ENCODE measurements around the gene DHCR24. TPM values are rescaled to one million over a fixed set of nuclear protein-coding genes. Genes with fewer than 3 reads are reported as not detected.

Gene DHCR24
- total RNA-seq, 2 experiments from 2014 or later = 59.5 to 64.7 TPM

- CTCF ChIA-PET = no interaction called here
- Mint-ChIP-seq H3K4me1 (ENCODE audit: low read depth) (no peaks in the 10 kb centered on the region), H3K36me3 (ENCODE audit: low read depth) (no peaks in the 10 kb centered on the region), H3K27me3 (no peaks in the 10 kb centered on the region), H3K9me3 (peaks cover 2% of the 10 kb centered on the region), H3K4me3 (no peak overlapping the region), H3K27ac (no peak overlapping the region)
- DNase-seq (no peak), ATAC-seq (no peak)
- TF ChIP-seq CTCF (IDR thresholded peaks at IDR 0.05) = no peak
- intact Hi-C loops (cut with micrococcal nuclease) = no loop called here
- POLR2A ChIA-PET = no interaction called here
Measured at GRCh38 chr1:54834007-54834541, 52.9 kb downstream of the DHCR24 start.

- no peak for ATAC-seq
- no peaks in the 10 kb centered on the region for H3K27me3 Mint-ChIP-seq
- H3K4me3 Mint-ChIP-seq = no peak overlapping the region
- intact Hi-C loops (cut with micrococcal nuclease) = no loop called here
- ChIA-PET POLR2A (interaction anchor here (1.1 kb wide), 1 partner anchor 23 kb away, joined by 3 read pairs; no protein-coding TSS in a partner anchor), CTCF (interaction anchor here (0.6 kb wide), 1 partner anchor 160 kb away, joined by 3 read pairs; no protein-coding TSS in a partner anchor)
- no peak for TF ChIP-seq CTCF (IDR thresholded peaks at IDR 0.05)
- H3K27ac Mint-ChIP-seq = no peak overlapping the region
- H3K4me1 Mint-ChIP-seq (ENCODE audit: low read depth) = no peaks in the 10 kb centered on the region
- peaks cover 4% of the 10 kb centered on the region for H3K9me3 Mint-ChIP-seq
- H3K36me3 Mint-ChIP-seq (ENCODE audit: low read depth) = no peaks in the 10 kb centered on the region
- DNase-seq = no peak
Measured at GRCh38 chr1:54833121-54833520, 53.9 kb downstream of the DHCR24 start.

- ChIA-PET POLR2A (no interaction called here), CTCF (no interaction called here)
- Mint-ChIP-seq H3K9me3 (peaks cover 15% of the 10 kb centered on the region), H3K36me3 (ENCODE audit: low read depth) (peaks cover 9% of the 10 kb centered on the region), H3K4me3 (no peak overlapping the region), H3K4me1 (ENCODE audit: low read depth) (no peaks in the 10 kb centered on the region), H3K27me3 (no peaks in the 10 kb centered on the region), H3K27ac (no peak overlapping the region)
- DNase-seq (no peak), ATAC-seq (no peak)
- intact Hi-C loops (cut with micrococcal nuclease) = no loop called here
- TF ChIP-seq CTCF (IDR thresholded peaks at IDR 0.05) = no peak
Measured at GRCh38 chr1:54826226-54826816, 60.7 kb downstream of the DHCR24 start.

- no peak for TF ChIP-seq CTCF (IDR thresholded peaks at IDR 0.05)
- no peaks in the 10 kb centered on the region for H3K27me3 Mint-ChIP-seq
- H3K9me3 Mint-ChIP-seq = peaks cover 15% of the 10 kb centered on the region
- DNase-seq (no peak), ATAC-seq (no peak)
- H3K4me1 Mint-ChIP-seq (ENCODE audit: low read depth) = no peaks in the 10 kb centered on the region
- peaks cover 9% of the 10 kb centered on the region for H3K36me3 Mint-ChIP-seq (ENCODE audit: low read depth)
- intact Hi-C loops (cut with micrococcal nuclease) = no loop called here
- POLR2A ChIA-PET = no interaction called here
- H3K4me3 Mint-ChIP-seq = no peak overlapping the region
- H3K27ac Mint-ChIP-seq = no peak overlapping the region
- CTCF ChIA-PET = no interaction called here
Measured at GRCh38 chr1:54825696-54826095, 61.3 kb downstream of the DHCR24 start.

GRCh38 chr1:54823670-54824069 lies 63.3 kb downstream of the DHCR24 start:
- Mint-ChIP-seq H3K27ac (no peak overlapping the region), H3K4me1 (ENCODE audit: low read depth) (no peaks in the 10 kb centered on the region), H3K36me3 (ENCODE audit: low read depth) (peaks cover 9% of the 10 kb centered on the region), H3K27me3 (no peaks in the 10 kb centered on the region), H3K4me3 (no peak overlapping the region), H3K9me3 (peaks cover 14% of the 10 kb centered on the region)
- POLR2A ChIA-PET = interaction anchor here (0.7 kb wide), 1 partner anchor 385 kb away, joined by 4 read pairs; no protein-coding TSS in a partner anchor
- no peak for DNase-seq
- CTCF ChIA-PET = interaction anchor here (1.5 kb wide), 1 partner anchor 265 kb away, joined by 3 read pairs; no protein-coding TSS in a partner anchor
- ATAC-seq = no peak
- TF ChIP-seq CTCF (IDR thresholded peaks at IDR 0.05) = no peak
- intact Hi-C loops (cut with micrococcal nuclease) = no loop called here

All from activated CD8-positive, alpha-beta T cell treated with anti-CD3 and anti-CD28 coated beads for 36 hours (primary cell).